Measurements from ENCODE around the gene CBX4.
A peak's percentile ranks its signal among the peaks of the same experiment; 100 is the strongest.

CBX4 gene

GRCh38 chr17:79810130-79811010 is 28.9 kb downstream of the CBX4 start:
- peak; percentile 72 for DNase-seq

GRCh38 chr17:79809530-79810129 is 29.6 kb downstream of the CBX4 start:
- DNase-seq, result no peak

- peak; percentile 65 for DNase-seq
Measured at GRCh38 chr17:79808763-79809529, 30.3 kb downstream of the CBX4 start.

- no peak for DNase-seq
Measured at GRCh38 chr17:79806863-79807720, 32.1 kb downstream of the CBX4 start.

- DNase-seq, result no peak
Measured at GRCh38 chr17:79806446-79806760, 32.8 kb downstream of the CBX4 start.

GRCh38 chr17:79804856-79805696 is 34.2 kb downstream of the CBX4 start:
- no peak for DNase-seq

GRCh38 chr17:79803997-79804855 is 35.0 kb downstream of the CBX4 start:
- DNase-seq, result no peak

GRCh38 chr17:79803421-79803996 is 35.7 kb downstream of the CBX4 start:
- DNase-seq, result no peak

GRCh38 chr17:79802736-79803420 is 36.4 kb downstream of the CBX4 start:
- DNase-seq, result no peak

GRCh38 chr17:79802039-79802735 is 37.1 kb downstream of the CBX4 start:
- DNase-seq, result no peak

- DNase-seq, result no peak
Measured at GRCh38 chr17:79801156-79802038, 37.8 kb downstream of the CBX4 start.

- DNase-seq, result peak; percentile 30
Measured at GRCh38 chr17:79800325-79801155, 38.7 kb downstream of the CBX4 start.

- no peak for DNase-seq
Measured at GRCh38 chr17:79799538-79800324, 39.5 kb downstream of the CBX4 start.

- no peak for DNase-seq
Measured at GRCh38 chr17:79799174-79799537, 40.1 kb downstream of the CBX4 start.

- no peak for DNase-seq
Measured at GRCh38 chr17:79798299-79799173, 40.7 kb downstream of the CBX4 start.
